Measurements from ENCODE around the gene CYYR1. TPM values are rescaled to one million over a fixed set of nuclear protein-coding genes. Genes with fewer than 3 reads are reported as not detected.
A peak's percentile ranks its signal among the peaks of the same experiment; 100 is the strongest.

The CYYR1 gene
- total RNA-seq, 1 experiment from 2014 or later, result not detected

- Histone ChIP-seq H3K9me2 (replicated peaks; ENCODE audit: low read length) (no peaks in the 10 kb centered on the region), H3F3A (ENCODE audit: low read length, unreplicated experiment) (no peaks in the 10 kb centered on the region), H3K79me2 (ENCODE audit: low read length) (no peaks in the 10 kb centered on the region), H3K27ac (ENCODE audit: low read length) (no peak overlapping the region), H2AFZ (ENCODE audit: low read length) (no peak overlapping the region), H3K4me3 (ENCODE audit: low read length) (no peak overlapping the region), H3K36me3 (ENCODE audit: low read depth, low read length) (no peaks in the 10 kb centered on the region), H3K9me3 (ENCODE audit: low read length) (no peaks in the 10 kb centered on the region), H3K4me1 (ENCODE audit: insufficient read depth, low read length) (no peaks in the 10 kb centered on the region), H4K20me1 (ENCODE audit: low read length) (no peaks in the 10 kb centered on the region), H3K27me3 (ENCODE audit: low read length) (no peaks in the 10 kb centered on the region), H3K4me2 (ENCODE audit: low read length) (no peak overlapping the region), H3K9ac (ENCODE audit: low read length) (no peak overlapping the region)
- ChIA-PET POLR2A (ENCODE audit: unreplicated experiment) (interaction anchor here (0.6 kb wide), 1 partner anchor 756 kb away, joined by 17 read pairs; no protein-coding TSS in a partner anchor), CTCF (no interaction called here)
- TF ChIP-seq EZH2 (IDR thresholded peaks at IDR 0.05; ENCODE audit: low read length, unreplicated experiment), result no peak
- no peak for ATAC-seq
- DNase-seq, result no peak
- intact Hi-C loops (cut with micrococcal nuclease), result no loop called here
- no TSS peak for BruUV-seq (replicated peaks)
Observed at GRCh38 chr21:26599261-26599660, 26.2 kb upstream of the CYYR1 start.

- no peaks in the 10 kb centered on the region for H3K27me3 ChIP-seq (ENCODE audit: low read length)
- H3F3A ChIP-seq (ENCODE audit: low read length, unreplicated experiment), result no peaks in the 10 kb centered on the region
- no TSS peak for BruUV-seq (replicated peaks)
- no peaks in the 10 kb centered on the region for H3K9me2 ChIP-seq (replicated peaks; ENCODE audit: low read length)
- no peak overlapping the region for H2AFZ ChIP-seq (ENCODE audit: low read length)
- POLR2A ChIA-PET (ENCODE audit: unreplicated experiment), result no interaction called here
- DNase-seq (no peak), ATAC-seq (no peak)
- no peaks in the 10 kb centered on the region for H4K20me1 ChIP-seq (ENCODE audit: low read length)
- no peak overlapping the region for H3K4me3 ChIP-seq (ENCODE audit: low read length)
- intact Hi-C loops (cut with micrococcal nuclease), result no loop called here
- H3K4me1 ChIP-seq (ENCODE audit: insufficient read depth, low read length), result no peaks in the 10 kb centered on the region
- CTCF ChIA-PET, result no interaction called here
- H3K4me2 ChIP-seq (ENCODE audit: low read length), result no peak overlapping the region
- H3K79me2 ChIP-seq (ENCODE audit: low read length), result no peaks in the 10 kb centered on the region
- no peaks in the 10 kb centered on the region for H3K36me3 ChIP-seq (ENCODE audit: low read depth, low read length)
- H3K9me3 ChIP-seq (ENCODE audit: low read length), result no peaks in the 10 kb centered on the region
- TF ChIP-seq EZH2phosphoT487 (IDR thresholded peaks at IDR 0.05; ENCODE audit: borderline replicate concordance, low read length) (no peak), CTCF (conservative IDR thresholded peaks at IDR 0.05; ENCODE audit: low read depth, low read length) (no peak), EZH2 (IDR thresholded peaks at IDR 0.05; ENCODE audit: low read length, unreplicated experiment) (no peak)
- no peak overlapping the region for H3K9ac ChIP-seq (ENCODE audit: low read length)
- H3K27ac ChIP-seq (ENCODE audit: low read length), result no peak overlapping the region
Observed at GRCh38 chr21:26597981-26598380, 24.9 kb upstream of the CYYR1 start.

GRCh38 chr21:26597031-26597430 is 23.9 kb upstream of the CYYR1 start:
- CTCF ChIA-PET, result no interaction called here

More at GRCh38 chr21:26597031-26597430, 23.9 kb upstream of the CYYR1 start:
- no peaks in the 10 kb centered on the region for H3F3A ChIP-seq (ENCODE audit: low read length, unreplicated experiment)
- no peak overlapping the region for H3K27ac ChIP-seq (ENCODE audit: low read length)
- H3K9me2 ChIP-seq (replicated peaks; ENCODE audit: low read length), result no peaks in the 10 kb centered on the region
- no peaks in the 10 kb centered on the region for H3K79me2 ChIP-seq (ENCODE audit: low read length)
- no peaks in the 10 kb centered on the region for H3K36me3 ChIP-seq (ENCODE audit: low read depth, low read length)
- POLR2A ChIA-PET (ENCODE audit: unreplicated experiment), result interaction anchor here (0.5 kb wide), 1 partner anchor 1913 kb away, joined by 4 read pairs; no protein-coding TSS in a partner anchor
- no peak overlapping the region for H2AFZ ChIP-seq (ENCODE audit: low read length)
- intact Hi-C loops (cut with micrococcal nuclease), result no loop called here
- no peaks in the 10 kb centered on the region for H3K9me3 ChIP-seq (ENCODE audit: low read length)
- no TSS peak for BruUV-seq (replicated peaks)
- no peak overlapping the region for H3K4me3 ChIP-seq (ENCODE audit: low read length)
- H3K4me2 ChIP-seq (ENCODE audit: low read length), result no peak overlapping the region
- no peak for TF ChIP-seq EZH2phosphoT487 (IDR thresholded peaks at IDR 0.05; ENCODE audit: borderline replicate concordance, low read length)
- TF ChIP-seq EZH2 (IDR thresholded peaks at IDR 0.05; ENCODE audit: low read length, unreplicated experiment), result no peak
- TF ChIP-seq CTCF (conservative IDR thresholded peaks at IDR 0.05; ENCODE audit: low read depth, low read length), result no peak
- DNase-seq, result peak; percentile 28
- no peaks in the 10 kb centered on the region for H4K20me1 ChIP-seq (ENCODE audit: low read length)
- ATAC-seq, result no peak
- no peak overlapping the region for H3K9ac ChIP-seq (ENCODE audit: low read length)
- no peaks in the 10 kb centered on the region for H3K27me3 ChIP-seq (ENCODE audit: low read length)
- H3K4me1 ChIP-seq (ENCODE audit: insufficient read depth, low read length), result no peaks in the 10 kb centered on the region
